ENCODE measurements around the gene COL6A3. TPM values are rescaled to one million over a fixed set of nuclear protein-coding genes. Genes with fewer than 3 reads are reported as not detected.

COL6A3 gene
- total and polyA plus RNA-seq, 9 of the 15 experiments (the other 6 are each of a cell fraction or from before 2014, with no cell fraction given): 0.07 to 4.1 (median 1.5) TPM

- TF ChIP-seq ZBTB49 (CRISPR knock-in tag; IDR thresholded peaks at IDR 0.05; ENCODE audit: borderline replicate concordance) (no peak), NFE2 (IDR thresholded peaks at IDR 0.05; ENCODE audit: low read depth) (no peak), KAT7 (CRISPR knock-in tag; IDR thresholded peaks at IDR 0.05; ENCODE audit: borderline replicate concordance) (no peak), NCOA1 (IDR thresholded peaks at IDR 0.05; ENCODE audit: low read depth) (no peak), E4F1 (CRISPR knock-in tag; IDR thresholded peaks at IDR 0.05; ENCODE audit: borderline replicate concordance) (no peak), TSHZ1 (CRISPR knock-in tag; IDR thresholded peaks at IDR 0.05) (no peak), PTBP1 (IDR thresholded peaks at IDR 0.05; ENCODE audit: low read depth, low read length) (no peak)
These were observed 58.3 kb downstream of the COL6A3 start (continued) for GRCh38 chr2:237355701-237356100.

Data from K562 (cell line).